GM12892 (cell line): ENCODE results near the gene CCDC102A.
A peak's percentile ranks its signal among the peaks of the same experiment; 100 is the strongest.

ENCODE experiments used
- DNase-seq: peaks from one replicate; pipeline ENCODE4 v3.0.0; 2011; ENCODE audit not compliant: insufficient read length
- FAIRE-seq: peaks from 2 replicates; lab custom pipeline; 2011; peaks lifted over from hg19 to GRCh38; lab: Jason Lieb, UNC
- POLR2A ChIP-seq: IDR thresholded peaks from 2 replicates; pipeline ENCODE4 v1.6.1; 2011; ENCODE audit warnings: low read depth, low read length, control low read depth
- POLR2AphosphoS5 ChIP-seq: IDR thresholded peaks from 2 replicates; pipeline ENCODE4 v1.6.1; 2011; ENCODE audit warnings: low read depth, low read length, control low read depth
- TAF1 ChIP-seq: IDR thresholded peaks from 2 replicates; pipeline ENCODE4 v1.6.1; 2011; ENCODE audit warnings: low read depth, mild to moderate bottlenecking, control low read depth, low read length, borderline replicate concordance

Gene CCDC102A

DNA sequence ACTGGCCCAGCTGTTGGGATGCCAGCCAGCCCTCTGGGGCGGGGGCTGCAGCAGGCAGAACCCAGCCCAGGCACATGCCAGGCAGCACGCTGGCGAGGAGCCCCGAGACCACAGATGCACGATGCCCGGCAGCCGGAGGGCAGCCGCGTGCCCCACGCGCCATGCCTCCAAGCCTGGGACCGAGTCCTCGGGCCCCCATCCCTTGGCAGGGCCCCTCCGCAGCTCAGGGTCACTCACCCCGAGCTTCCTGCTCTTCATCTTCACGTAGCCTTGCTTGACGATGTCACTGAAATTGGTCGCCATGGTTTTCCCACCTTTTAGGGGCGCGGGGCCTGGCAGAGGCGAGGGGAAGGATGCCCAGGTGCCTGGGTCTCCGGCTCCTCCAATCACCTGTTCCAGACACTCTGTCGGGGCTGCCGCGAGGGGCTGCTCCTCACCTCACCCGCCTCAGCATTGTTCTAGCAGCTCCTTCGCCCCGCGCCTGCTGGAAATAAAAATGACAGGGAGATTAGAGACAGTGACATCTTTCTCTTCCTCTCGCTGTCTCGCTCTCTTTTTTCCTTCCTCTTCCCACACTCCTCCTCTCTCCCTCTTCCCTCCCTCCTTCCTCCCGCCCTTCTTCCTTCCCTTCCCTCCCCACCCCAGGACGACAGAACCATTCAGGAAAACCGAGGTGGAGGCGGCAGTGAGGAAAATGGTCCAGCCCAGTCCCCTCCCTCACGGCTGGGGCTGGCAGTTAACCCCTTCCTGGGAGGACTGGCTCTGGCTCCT lies 57.0 kb downstream of the CCDC102A start:
- no peak for TF ChIP-seq TAF1
- no peak for TF ChIP-seq POLR2AphosphoS5
- TF ChIP-seq POLR2A = no peak
- no peak for DNase-seq

DNA sequence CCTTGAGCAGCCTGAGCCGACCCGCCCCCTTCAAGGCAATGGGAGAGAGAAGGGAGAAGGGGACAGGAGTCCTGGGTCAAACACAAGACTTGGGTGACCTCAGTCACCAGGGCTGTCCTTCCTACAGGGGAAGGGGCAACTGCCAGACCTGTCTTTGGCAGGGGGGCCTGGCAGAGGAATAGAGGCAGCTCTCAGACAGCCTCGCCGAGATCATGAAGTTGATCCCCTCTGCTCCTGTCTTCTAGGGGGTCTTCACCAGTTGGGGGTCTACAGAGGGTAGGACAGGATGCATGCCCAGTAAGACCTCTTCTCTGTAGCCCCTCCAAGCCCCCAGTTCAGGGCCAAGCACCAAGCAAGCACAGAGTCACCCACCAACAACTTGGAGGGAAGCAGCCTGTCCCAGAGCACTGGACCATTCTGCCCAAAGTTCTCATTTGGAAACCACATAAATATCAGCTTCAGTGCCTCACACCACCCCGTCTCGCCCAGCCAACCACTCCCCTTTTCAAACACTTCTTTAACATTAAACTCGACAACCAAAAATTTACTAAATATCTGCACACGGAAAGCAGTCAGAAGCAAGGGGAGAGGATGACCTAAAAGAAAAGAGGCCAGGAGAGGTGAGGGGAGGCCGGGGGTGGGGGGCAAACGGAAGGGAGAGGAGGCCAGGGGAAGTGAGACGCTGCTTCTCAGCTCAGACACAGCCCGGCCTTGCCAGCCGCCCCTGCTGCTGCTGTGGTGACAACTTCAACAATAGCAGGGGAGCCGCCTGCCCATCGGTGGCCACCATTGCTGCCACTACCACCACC lies 57.8 kb downstream of the CCDC102A start:
- peak; percentile 50 for FAIRE-seq

More for the DNA sequence above, 57.0 kb downstream of the CCDC102A start:
- FAIRE-seq = no peak

DNA sequence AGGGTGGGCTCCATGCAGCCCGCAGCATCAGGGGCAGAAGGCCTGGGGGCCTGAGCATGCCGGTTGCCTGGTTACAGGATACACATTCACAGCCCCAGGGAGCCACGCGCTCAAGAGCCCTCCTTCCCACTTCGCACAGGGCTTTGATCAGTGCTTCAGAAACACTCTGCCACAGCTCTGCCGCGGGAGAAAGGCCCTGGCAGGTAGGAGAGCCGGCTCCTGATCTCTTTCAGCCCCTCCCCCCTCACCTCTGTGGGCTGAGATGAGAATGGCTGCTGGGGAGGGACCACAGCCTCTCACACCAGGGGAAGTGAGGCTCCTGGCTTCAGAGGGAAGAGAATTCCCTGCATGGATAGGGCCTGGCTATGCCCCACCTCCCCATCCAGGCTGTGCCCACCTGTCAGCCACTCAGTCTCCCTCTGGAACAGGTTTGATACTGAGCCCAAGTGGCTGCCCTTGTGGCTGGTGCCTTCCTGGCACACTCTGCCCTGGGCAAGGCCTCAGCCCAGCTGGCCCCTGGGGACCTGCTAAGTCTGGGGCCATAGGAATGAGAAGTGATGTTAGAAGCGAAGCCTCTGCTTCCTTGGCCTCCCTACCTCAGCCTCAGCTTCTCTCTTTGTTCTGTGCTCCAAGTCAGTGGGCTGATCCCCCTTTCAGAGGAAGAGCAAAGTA lies 58.7 kb downstream of the CCDC102A start:
- FAIRE-seq (no peak), DNase-seq (no peak)
- TF ChIP-seq TAF1 = no peak
- TF ChIP-seq POLR2AphosphoS5 = no peak
- TF ChIP-seq POLR2A = no peak

More for the DNA sequence above, 57.8 kb downstream of the CCDC102A start:
- DNase-seq = no peak
- no peak for TF ChIP-seq TAF1
- TF ChIP-seq POLR2AphosphoS5 = no peak
- no peak for TF ChIP-seq POLR2A

DNA sequence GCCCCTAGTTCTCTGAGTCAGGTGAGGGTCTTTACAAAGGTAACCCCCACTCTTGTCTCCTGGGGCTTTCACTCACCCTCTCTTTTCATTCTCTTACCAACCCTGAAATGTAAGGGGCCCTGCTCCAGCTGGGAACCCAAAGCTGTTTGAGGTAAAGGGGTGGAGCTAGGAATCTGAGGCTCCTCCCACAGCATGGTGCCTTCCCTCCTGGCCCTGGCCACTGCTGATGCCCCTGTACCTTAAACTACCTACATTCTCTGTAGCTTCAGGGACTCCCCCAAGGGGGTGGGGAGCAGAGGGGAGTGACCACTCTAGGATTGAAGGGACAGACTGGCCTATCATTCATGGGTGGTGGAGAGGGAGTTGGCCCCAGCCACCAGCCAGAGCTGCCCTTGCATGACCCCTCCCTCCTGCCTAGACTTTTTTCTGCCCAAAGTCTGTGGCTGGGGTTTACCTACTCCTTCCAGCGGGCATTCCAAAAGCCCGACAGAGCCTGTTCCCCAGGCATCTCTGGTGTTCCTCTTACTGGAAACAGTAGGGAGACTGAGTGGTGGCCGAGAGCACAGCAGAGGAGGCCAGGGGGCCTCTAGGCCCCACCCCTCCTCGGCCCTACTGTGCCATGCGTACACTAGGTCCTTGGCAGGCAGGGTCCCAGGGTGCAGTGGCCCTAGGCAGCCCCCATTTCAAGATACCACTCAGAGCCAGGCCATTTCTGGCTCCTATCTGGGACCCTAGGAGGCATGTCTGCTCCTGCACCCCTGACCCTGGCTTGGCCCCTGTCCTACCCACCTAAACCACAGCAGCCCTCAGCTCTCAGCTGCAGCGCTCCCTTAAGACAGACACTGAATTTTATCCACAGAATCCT lies 59.6 kb downstream of the CCDC102A start:
- FAIRE-seq (no peak), DNase-seq (no peak)
- TF ChIP-seq POLR2AphosphoS5 (no peak), TAF1 (no peak), POLR2A (no peak)

DNA sequence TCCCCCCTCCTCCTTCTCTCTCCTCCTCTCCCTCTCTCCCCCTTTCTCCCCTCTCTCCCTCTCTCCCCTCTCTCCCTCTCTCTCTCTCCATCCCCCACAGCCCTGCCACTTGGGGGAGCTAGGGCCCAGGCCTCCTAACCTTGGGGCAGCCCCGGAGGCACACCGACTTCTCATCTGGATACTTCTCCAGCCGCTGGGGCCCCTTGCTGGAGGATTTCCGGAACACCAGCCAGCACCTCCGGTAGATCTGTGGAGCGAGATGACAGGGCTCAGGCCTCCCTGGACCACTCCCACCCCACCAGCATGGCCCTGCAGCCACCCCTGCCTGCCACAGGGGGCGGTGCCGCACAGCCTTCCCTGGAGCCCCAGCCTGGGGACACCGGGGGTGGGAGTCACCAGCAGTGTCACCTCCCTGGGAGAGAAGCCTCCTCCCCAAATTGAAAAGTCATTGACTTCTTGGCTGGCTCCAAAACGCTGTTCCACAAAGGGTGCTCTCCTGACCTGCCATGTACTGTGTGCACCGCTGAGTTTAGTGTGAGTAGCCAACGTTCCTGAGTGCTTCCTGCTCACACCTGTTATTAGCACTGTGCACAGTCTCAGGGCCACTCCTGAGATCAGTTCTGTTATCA lies 60.5 kb downstream of the CCDC102A start:
- TF ChIP-seq POLR2AphosphoS5 (no peak), POLR2A (no peak), TAF1 (no peak)
- FAIRE-seq (peak; percentile 90), DNase-seq (peak; percentile 80)

DNA sequence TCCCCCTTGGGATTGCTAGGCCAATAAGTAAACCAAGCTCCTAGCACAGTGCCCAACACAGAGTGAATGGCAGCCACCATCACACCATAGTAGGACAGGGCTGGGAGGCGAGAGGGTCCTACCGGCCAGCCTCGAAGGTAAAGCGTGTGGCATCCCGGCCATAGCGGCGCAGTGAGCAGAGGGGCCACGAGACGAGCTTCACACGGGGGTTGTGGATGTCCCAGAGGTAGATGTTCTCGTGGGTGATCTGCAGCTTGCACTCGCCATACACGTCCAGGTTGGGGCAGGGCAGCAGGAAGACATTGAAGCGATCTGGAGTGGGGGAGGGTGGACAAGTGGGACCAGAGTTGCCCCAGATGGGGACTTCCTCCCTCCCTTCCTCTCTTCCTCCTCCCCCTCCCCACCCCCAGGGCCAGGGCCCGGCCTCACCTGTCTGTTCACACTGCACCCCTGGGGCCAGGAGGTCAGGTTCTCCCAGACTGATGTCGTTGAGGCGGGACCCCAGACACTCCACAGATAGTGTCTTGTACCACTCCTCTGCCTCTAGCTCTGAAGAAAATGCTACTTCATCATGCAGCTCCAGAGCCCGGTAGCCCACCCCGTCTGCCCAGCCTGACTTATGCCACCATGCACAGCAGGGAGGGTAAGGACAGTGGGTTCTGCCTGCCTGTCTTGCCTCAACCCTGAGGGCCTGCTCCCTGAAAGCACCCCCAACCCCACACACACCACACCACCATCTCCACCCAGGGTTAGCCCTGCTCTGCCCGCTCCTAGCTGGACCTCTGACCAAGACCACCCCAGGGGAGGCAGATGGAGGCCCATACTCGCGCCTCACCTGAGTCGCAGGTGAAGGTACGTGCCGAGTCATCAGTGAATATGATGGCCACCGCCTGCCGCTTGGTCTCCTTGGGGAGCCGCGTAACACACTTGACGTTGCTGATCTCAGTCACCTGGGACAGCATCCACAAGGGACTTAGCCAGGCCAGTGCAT lies 61.4 kb downstream of the CCDC102A start:
- peak; percentile 48 for FAIRE-seq
- TF ChIP-seq TAF1 = no peak
- no peak for TF ChIP-seq POLR2AphosphoS5
- TF ChIP-seq POLR2A = no peak
- DNase-seq = no peak

DNA sequence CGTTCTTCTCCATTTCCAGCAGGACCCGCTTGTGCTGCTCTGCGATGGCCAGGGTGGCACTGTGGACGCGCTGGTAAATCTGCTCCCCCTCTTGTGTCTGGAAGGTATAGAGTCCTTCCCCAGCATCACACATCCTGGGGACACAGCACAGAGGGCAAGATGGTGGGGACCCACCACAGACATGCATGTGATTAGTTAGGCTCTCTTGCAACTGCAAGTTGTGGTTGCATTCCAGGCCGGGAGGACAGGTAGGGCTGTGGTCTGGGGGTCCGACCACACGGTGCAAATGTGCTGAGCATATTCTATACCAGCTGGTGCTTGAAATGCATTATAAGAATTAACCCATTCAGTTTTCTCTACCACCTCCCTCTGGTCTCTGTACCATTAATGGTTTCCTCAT lies 62.5 kb downstream of the CCDC102A start:
- TF ChIP-seq TAF1 (no peak), POLR2AphosphoS5 (no peak), POLR2A (no peak)
- no peak for FAIRE-seq
- no peak for DNase-seq

DNA sequence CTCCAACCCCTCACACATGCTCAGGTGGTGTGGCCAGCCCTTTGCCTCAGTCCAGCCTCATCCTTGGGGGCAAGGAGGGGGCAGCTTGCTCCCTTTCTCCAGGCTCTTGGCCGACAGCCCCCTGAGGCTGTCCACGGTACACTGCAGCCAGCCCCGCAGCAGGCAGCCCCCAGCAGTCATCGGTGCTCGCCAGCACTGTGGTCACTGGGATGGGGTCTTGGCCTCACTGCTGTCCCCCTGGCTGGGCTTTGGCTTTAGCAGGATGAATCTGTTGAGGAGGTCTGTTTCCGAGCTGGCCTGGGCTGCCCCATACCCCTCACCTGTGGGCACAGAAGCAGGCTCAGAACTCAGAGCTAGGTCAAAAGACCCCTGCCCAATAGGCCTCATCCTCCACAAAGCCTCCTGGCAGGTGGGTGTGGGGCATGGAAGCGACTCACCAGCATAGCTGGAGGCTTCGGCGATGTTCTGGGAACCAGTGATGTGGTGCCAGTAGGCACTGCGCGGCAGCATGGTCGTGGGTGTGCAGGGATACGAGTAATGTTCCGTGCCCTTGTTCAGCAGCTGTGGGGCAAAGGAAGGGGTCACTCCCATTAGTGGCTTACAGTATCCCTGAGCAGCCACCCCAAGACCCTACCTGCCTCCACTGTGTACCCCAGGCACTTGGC lies 63.1 kb downstream of the CCDC102A start:
- TF ChIP-seq POLR2AphosphoS5 (peak; percentile 34; the same call in 1 of the 2 replicates), POLR2A (no peak)
- DNase-seq (no peak), FAIRE-seq (no peak)

DNA sequence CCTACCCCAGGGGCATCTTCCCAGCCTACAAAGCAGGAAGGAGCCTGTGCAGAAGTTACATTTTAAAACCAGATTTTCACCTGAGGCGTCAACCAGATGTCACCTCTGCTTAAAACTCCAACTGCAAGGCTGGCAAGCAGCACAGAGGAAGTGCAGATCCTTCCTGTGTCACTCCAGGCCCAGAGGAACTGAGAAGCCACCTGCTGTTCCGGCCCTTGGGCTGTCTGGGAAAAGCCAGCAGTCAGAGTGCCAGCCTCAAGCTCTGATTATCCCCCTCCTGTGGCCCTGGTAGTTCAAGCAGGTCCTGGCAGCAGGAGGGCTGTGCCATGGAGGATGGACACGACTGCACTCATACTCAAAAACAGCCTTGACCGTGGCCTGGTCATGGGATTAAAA lies 63.7 kb downstream of the CCDC102A start:
- FAIRE-seq = no peak
- DNase-seq = no peak
- no peak; the same call in 1 of the 2 replicates for TF ChIP-seq POLR2A
- TF ChIP-seq POLR2AphosphoS5 = no peak
- no peak for TF ChIP-seq TAF1
